Endodermal cell (in vitro differentiated cells): ENCODE data around the gene PHC1. TPM values are rescaled to one million over a fixed set of nuclear protein-coding genes. Genes with fewer than 3 reads are reported as not detected.

ENCODE experiments used
- DNase-seq: peaks from one replicate; pipeline ENCODE4 v3.0.0-alpha.2; 2017
- H3K27ac ChIP-seq: 2 replicates; pipeline ENCODE4 v1.5.1; 2013; ENCODE audit warnings: mild to moderate bottlenecking, low read depth, low read length, moderate library complexity
- H3K27me3 ChIP-seq: 2 replicates; pipeline ENCODE4 v1.6.1; 2013; ENCODE audit warnings: mild to moderate bottlenecking, low read length, moderate library complexity; ENCODE audit not compliant: insufficient read depth, control insufficient read depth, poor library complexity, severe bottlenecking
- H3K36me3 ChIP-seq: 2 replicates; pipeline ENCODE4 v1.7.0; 2013; ENCODE audit warnings: mild to moderate bottlenecking, low read length, moderate library complexity; ENCODE audit not compliant: control insufficient read depth, insufficient read depth
- H3K4me1 ChIP-seq: one replicate; pipeline ENCODE4 v1.7.0; 2013; ENCODE audit warnings: low read length; ENCODE audit not compliant: control insufficient read depth, insufficient read depth
- H3K4me3 ChIP-seq: 2 replicates; pipeline ENCODE4 v1.5.1; 2013; ENCODE audit warnings: mild to moderate bottlenecking, low read length, moderate library complexity
- H3K9ac ChIP-seq: 2 replicates; pipeline ENCODE4 v1.6.1; 2013; ENCODE audit warnings: mild to moderate bottlenecking, low read length, moderate library complexity; ENCODE audit not compliant: poor library complexity, severe bottlenecking; ENCODE audit errors: extremely low read depth
- H3K9me3 ChIP-seq: 2 replicates; pipeline ENCODE4 v1.6.1; 2013; ENCODE audit warnings: mild to moderate bottlenecking, low read length, moderate library complexity; ENCODE audit not compliant: control insufficient read depth
- H3K27ac Mint-ChIP-seq: 2 replicates; pipeline ENCODE4 v1.8.0; 2020; ENCODE audit warnings: mixed read lengths
- H3K27me3 Mint-ChIP-seq: 2 replicates; pipeline ENCODE4 v1.8.0; 2021; ENCODE audit warnings: mild to moderate bottlenecking, mixed read lengths; ENCODE audit not compliant: insufficient read depth
- H3K36me3 Mint-ChIP-seq: 2 replicates; pipeline ENCODE4 v1.8.0; 2020; ENCODE audit warnings: low read depth, mixed read lengths
- H3K4me1 Mint-ChIP-seq: 2 replicates; pipeline ENCODE4 v1.8.0; 2020; ENCODE audit warnings: mixed read lengths
- H3K4me3 Mint-ChIP-seq: 2 replicates; pipeline ENCODE4 v1.8.0; 2020; ENCODE audit warnings: mild to moderate bottlenecking, moderate library complexity, mixed read lengths
- H3K9me3 Mint-ChIP-seq: 2 replicates; pipeline ENCODE4 v1.8.0; 2020; ENCODE audit warnings: mild to moderate bottlenecking, mixed read lengths
- CTCF ChIP-seq: fragments of 200-600 bp; sonication (generic); conservative IDR thresholded peaks from 2 replicates; pipeline ENCODE4 v1.5.0; 2021; ENCODE audit warnings: antibody characterized with exemption, mild to moderate bottlenecking
- WGBS, 2 experiments: methylation state at CpG; one replicate each; pipeline versions ENCODE4 v1.1.5 to v1.1.7; 2013; ENCODE audit warnings: missing lambda C conversion rate in 2 of 2, mixed read lengths in 1 of 2; ENCODE audit not compliant: insufficient coverage in 1 of 2, insufficient read length in 1 of 2; 5-methylcytosine and 5-hydroxymethylcytosine counted together
- total RNA-seq, 2 donors: library from RNA; stranded (reverse); fragmentation: NEBNext Ultra II Directional in 1 of 2; extraction: Animal tissue kit (Norgen Biotek cat#: 25700) in 1 of 2; gene quantifications; 2 replicates in 1 of 2; 3 replicates in 1 of 2; pipeline ENCODE4 v1.2.1, GENCODE V29; 2021

The PHC1 gene
- total RNA-seq, 2 donors from 2014 or later, result 100 to 538 TPM

GRCh38 chr12:8890313-8891085 is 23.8 kb upstream of the PHC1 start:
- peak; percentile 100 for TF ChIP-seq CTCF

GRCh38 chr12:8891976-8892375 is 22.3 kb upstream of the PHC1 start:
- H3K27me3 Mint-ChIP-seq, result no peaks in the 10 kb centered on the region
- no peaks in the 10 kb centered on the region for H3K36me3 Mint-ChIP-seq
- Histone ChIP-seq H3K27me3 (no peaks in the 10 kb centered on the region), H3K36me3 (no peaks in the 10 kb centered on the region), H3K27ac (no peak overlapping the region), H3K4me3 (no peak overlapping the region), H3K9me3 (peaks cover 12% of the 10 kb centered on the region), H3K9ac (no peak overlapping the region), H3K4me1 (no peaks in the 10 kb centered on the region)
- H3K4me1 Mint-ChIP-seq, result peaks cover 13% of the 10 kb centered on the region
- H3K27ac Mint-ChIP-seq, result no peak overlapping the region
- 90 to 97% methylated on average over 3 of the region's 3 CpGs for WGBS, 2 experiments
- no peak for DNase-seq
- H3K9me3 Mint-ChIP-seq, result peaks cover 8% of the 10 kb centered on the region
- H3K4me3 Mint-ChIP-seq, result no peak overlapping the region
- no peak for TF ChIP-seq CTCF

More at GRCh38 chr12:8890313-8891085, 23.8 kb upstream of the PHC1 start:
- H3K4me3 Mint-ChIP-seq, result peak overlapping the region; percentile 58
- peak overlapping the region; percentile 89 for H3K27ac Mint-ChIP-seq
- Histone ChIP-seq H3K4me1 (no peaks in the 10 kb centered on the region), H3K9me3 (peaks cover 12% of the 10 kb centered on the region), H3K27me3 (no peaks in the 10 kb centered on the region), H3K36me3 (no peaks in the 10 kb centered on the region), H3K9ac (peak overlapping the region; percentile 16), H3K4me3 (peak overlapping the region; percentile 66), H3K27ac (no peak overlapping the region)
- H3K9me3 Mint-ChIP-seq, result peaks cover 10% of the 10 kb centered on the region
- 39 to 44% methylated on average over 5 to 13 of the region's 14 CpGs for WGBS, 2 experiments
- H3K4me1 Mint-ChIP-seq, result peaks cover 13% of the 10 kb centered on the region
- peak; percentile 91 for DNase-seq
- H3K36me3 Mint-ChIP-seq, result peaks cover 2% of the 10 kb centered on the region
- H3K27me3 Mint-ChIP-seq, result no peaks in the 10 kb centered on the region

GRCh38 chr12:8894378-8894777 is 19.9 kb upstream of the PHC1 start:
- H3K36me3 ChIP-seq, result no peaks in the 10 kb centered on the region
- Mint-ChIP-seq H3K4me1 (peaks cover 11% of the 10 kb centered on the region), H3K4me3 (no peak overlapping the region), H3K27me3 (no peaks in the 10 kb centered on the region), H3K9me3 (peaks cover 7% of the 10 kb centered on the region), H3K36me3 (no peaks in the 10 kb centered on the region), H3K27ac (no peak overlapping the region)
- no peaks in the 10 kb centered on the region for H3K9me3 ChIP-seq
- no peaks in the 10 kb centered on the region for H3K27me3 ChIP-seq
- H3K27ac ChIP-seq, result no peak overlapping the region
- TF ChIP-seq CTCF, result no peak
- H3K9ac ChIP-seq, result no peak overlapping the region
- no peak for DNase-seq
- H3K4me1 ChIP-seq, result no peaks in the 10 kb centered on the region
- H3K4me3 ChIP-seq, result no peak overlapping the region
